Suprapubic skin (tissue), 4 donors: ENCODE measurements around the gene ATAD3B. TPM values are rescaled to one million over a fixed set of nuclear protein-coding genes. Genes with fewer than 3 reads are reported as not detected.

ENCODE experiments used
- DNase-seq, 2 donors: peaks; one replicate each; pipeline ENCODE4 v3.0.0-alpha.2; 2019; ENCODE audit warnings: low spot score in 2 of 2
- H3K27ac ChIP-seq: fragments of 200-600 bp; sonication (generic); one replicate; pipeline ENCODE4 v1.5.1; 2019
- H3K27me3 ChIP-seq: fragments of 200-600 bp; sonication (generic); one replicate; pipeline ENCODE4 v1.5.1; 2019
- H3K36me3 ChIP-seq: fragments of 200-600 bp; sonication (generic); one replicate; pipeline ENCODE4 v1.5.1; 2019
- H3K4me1 ChIP-seq: fragments of 200-600 bp; sonication (generic); one replicate; pipeline ENCODE4 v1.5.1; 2019
- H3K4me3 ChIP-seq: fragments of 200-600 bp; sonication (generic); one replicate; pipeline ENCODE4 v1.5.1; 2019; ENCODE audit warnings: mild to moderate bottlenecking
- H3K9me3 ChIP-seq: fragments of 200-600 bp; sonication (generic); one replicate; pipeline ENCODE4 v1.5.1; 2019
- EP300 ChIP-seq: sonication (generic); formaldehyde crosslinking; IDR thresholded peaks from one replicate; pipeline ENCODE4 v1.6.1; 2017; ENCODE audit warnings: antibody characterized with exemption
- POLR2A ChIP-seq, 2 donors: fragments of 450-650 bp; IDR thresholded peaks; one replicate each; pipeline ENCODE4 v1.6.1; 2017; ENCODE audit warnings: antibody characterized with exemption in 2 of 2, mild to moderate bottlenecking in 2 of 2, moderate library complexity in 2 of 2
- POLR2AphosphoS5 ChIP-seq, 3 donors: sonication (generic); formaldehyde crosslinking; IDR thresholded peaks; one replicate each; pipeline ENCODE4 v1.6.1; 2017; ENCODE audit warnings: antibody characterized with exemption in 3 of 3
- WGBS: methylation state at CpG from one replicate; pipeline ENCODE4 v1.1.5; 2018; 5-methylcytosine and 5-hydroxymethylcytosine counted together
- total RNA-seq, 4 donors: library from RNA; depleted of rRNA; stranded (reverse); fragments of >200 nt; gene quantifications; one replicate each; pipeline ENCODE4 v1.1.0, GENCODE V29; 2016
- TF ChIP-seq, protein P1 (sequence below), 2 donors: fragments of 200-600 bp in 1 of 2; fragments of 450-650 bp in 1 of 2; sonication (generic) in 1 of 2; IDR thresholded peaks; one replicate each; pipeline ENCODE4 v1.5.1; 2016 to 2019; ENCODE audit warnings: antibody characterized with exemption in 2 of 2, mild to moderate bottlenecking in 1 of 2, moderate library complexity in 1 of 2

Gene ATAD3B
- total RNA-seq, 4 donors from 2014 or later = 18.5 to 71.9 (median 23.7) TPM

GRCh38 chr1:1438531-1439381 lies 32.8 kb upstream of the ATAD3B start:
- Histone ChIP-seq H3K27ac (no peak overlapping the region), H3K4me3 (no peak overlapping the region), H3K36me3 (peaks cover 9% of the 10 kb centered on the region), H3K4me1 (peaks cover 65% of the 10 kb centered on the region), H3K9me3 (no peaks in the 10 kb centered on the region), H3K27me3 (no peaks in the 10 kb centered on the region)
- 86% methylated on average over 24 of the region's 45 CpGs for WGBS
- no peak for DNase-seq
- TF ChIP-seq POLR2A (IDR thresholded peaks at IDR 0.05) (no peak), POLR2AphosphoS5 (IDR thresholded peaks at IDR 0.05) (no peak), EP300 (no peak)
- TF ChIP-seq, protein P1, sequence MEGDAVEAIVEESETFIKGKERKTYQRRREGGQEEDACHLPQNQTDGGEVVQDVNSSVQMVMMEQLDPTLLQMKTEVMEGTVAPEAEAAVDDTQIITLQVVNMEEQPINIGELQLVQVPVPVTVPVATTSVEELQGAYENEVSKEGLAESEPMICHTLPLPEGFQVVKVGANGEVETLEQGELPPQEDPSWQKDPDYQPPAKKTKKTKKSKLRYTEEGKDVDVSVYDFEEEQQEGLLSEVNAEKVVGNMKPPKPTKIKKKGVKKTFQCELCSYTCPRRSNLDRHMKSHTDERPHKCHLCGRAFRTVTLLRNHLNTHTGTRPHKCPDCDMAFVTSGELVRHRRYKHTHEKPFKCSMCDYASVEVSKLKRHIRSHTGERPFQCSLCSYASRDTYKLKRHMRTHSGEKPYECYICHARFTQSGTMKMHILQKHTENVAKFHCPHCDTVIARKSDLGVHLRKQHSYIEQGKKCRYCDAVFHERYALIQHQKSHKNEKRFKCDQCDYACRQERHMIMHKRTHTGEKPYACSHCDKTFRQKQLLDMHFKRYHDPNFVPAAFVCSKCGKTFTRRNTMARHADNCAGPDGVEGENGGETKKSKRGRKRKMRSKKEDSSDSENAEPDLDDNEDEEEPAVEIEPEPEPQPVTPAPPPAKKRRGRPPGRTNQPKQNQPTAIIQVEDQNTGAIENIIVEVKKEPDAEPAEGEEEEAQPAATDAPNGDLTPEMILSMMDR (IDR thresholded peaks at IDR 0.05) = no peak

GRCh38 chr1:1439546-1440261 lies 31.9 kb upstream of the ATAD3B start:
- peaks cover 9% of the 10 kb centered on the region for H3K36me3 ChIP-seq
- no peak for DNase-seq
- no peak for TF ChIP-seq POLR2AphosphoS5 (IDR thresholded peaks at IDR 0.05)
- no peak for TF ChIP-seq EP300
- TF ChIP-seq POLR2A (IDR thresholded peaks at IDR 0.05) = no peak
- TF ChIP-seq, protein P1 (IDR thresholded peaks at IDR 0.05) = no peak
- H3K9me3 ChIP-seq = no peaks in the 10 kb centered on the region
- H3K27ac ChIP-seq = no peak overlapping the region
- no peak overlapping the region for H3K4me3 ChIP-seq
- H3K27me3 ChIP-seq = no peaks in the 10 kb centered on the region
- peaks cover 56% of the 10 kb centered on the region for H3K4me1 ChIP-seq
- WGBS = 79% methylated on average over 17 of the region's 82 CpGs

- no peak overlapping the region for H3K27ac ChIP-seq
Observed at GRCh38 chr1:1440262-1441001, 31.1 kb upstream of the ATAD3B start.

GRCh38 chr1:1441002-1441888 lies 30.3 kb upstream of the ATAD3B start:
- WGBS = 34% methylated on average over 8 of the region's 29 CpGs

More at GRCh38 chr1:1440262-1441001, 31.1 kb upstream of the ATAD3B start:
- WGBS = 69% methylated on average over 15 of the region's 26 CpGs
- DNase-seq = no peak
- Histone ChIP-seq H3K36me3 (peaks cover 9% of the 10 kb centered on the region), H3K4me1 (peaks cover 49% of the 10 kb centered on the region), H3K9me3 (no peaks in the 10 kb centered on the region), H3K27me3 (no peaks in the 10 kb centered on the region), H3K4me3 (no peak overlapping the region)
- TF ChIP-seq, protein P1 (IDR thresholded peaks at IDR 0.05) = no peak
- TF ChIP-seq EP300 = no peak
- no peak for TF ChIP-seq POLR2AphosphoS5 (IDR thresholded peaks at IDR 0.05)
- no peak for TF ChIP-seq POLR2A (IDR thresholded peaks at IDR 0.05)

More at GRCh38 chr1:1441002-1441888, 30.3 kb upstream of the ATAD3B start:
- H3K36me3 ChIP-seq = peaks cover 9% of the 10 kb centered on the region
- no peak overlapping the region for H3K27ac ChIP-seq
- no peaks in the 10 kb centered on the region for H3K9me3 ChIP-seq
- TF ChIP-seq POLR2A (IDR thresholded peaks at IDR 0.05) (no peak), POLR2AphosphoS5 (IDR thresholded peaks at IDR 0.05) (no peak), EP300 (no peak)
- TF ChIP-seq, protein P1 (IDR thresholded peaks at IDR 0.05) = peak; percentile 49 to 92
- peaks cover 40% of the 10 kb centered on the region for H3K4me1 ChIP-seq
- DNase-seq = peak in 1 of 2 donors; percentile 75
- no peaks in the 10 kb centered on the region for H3K27me3 ChIP-seq
- H3K4me3 ChIP-seq = no peak overlapping the region
